Activated T-helper 1 cell treated with Interleukin-2 at 50 U/mL for 16 hours (primary cell): Measurements from ENCODE around the gene KCNQ5.
A peak's percentile ranks its signal among the peaks of the same experiment; 100 is the strongest.
"Not testable (repeated sequence)": the region's sequence is repeated elsewhere in the genome, so short reads cannot be mapped to it uniquely, and the experiment has no call there.

Experiments used
- DNase-seq: peaks from one replicate; pipeline ENCODE4 v3.0.0-alpha.2; 2020; ENCODE audit warnings: low read depth

KCNQ5 gene

DNA sequence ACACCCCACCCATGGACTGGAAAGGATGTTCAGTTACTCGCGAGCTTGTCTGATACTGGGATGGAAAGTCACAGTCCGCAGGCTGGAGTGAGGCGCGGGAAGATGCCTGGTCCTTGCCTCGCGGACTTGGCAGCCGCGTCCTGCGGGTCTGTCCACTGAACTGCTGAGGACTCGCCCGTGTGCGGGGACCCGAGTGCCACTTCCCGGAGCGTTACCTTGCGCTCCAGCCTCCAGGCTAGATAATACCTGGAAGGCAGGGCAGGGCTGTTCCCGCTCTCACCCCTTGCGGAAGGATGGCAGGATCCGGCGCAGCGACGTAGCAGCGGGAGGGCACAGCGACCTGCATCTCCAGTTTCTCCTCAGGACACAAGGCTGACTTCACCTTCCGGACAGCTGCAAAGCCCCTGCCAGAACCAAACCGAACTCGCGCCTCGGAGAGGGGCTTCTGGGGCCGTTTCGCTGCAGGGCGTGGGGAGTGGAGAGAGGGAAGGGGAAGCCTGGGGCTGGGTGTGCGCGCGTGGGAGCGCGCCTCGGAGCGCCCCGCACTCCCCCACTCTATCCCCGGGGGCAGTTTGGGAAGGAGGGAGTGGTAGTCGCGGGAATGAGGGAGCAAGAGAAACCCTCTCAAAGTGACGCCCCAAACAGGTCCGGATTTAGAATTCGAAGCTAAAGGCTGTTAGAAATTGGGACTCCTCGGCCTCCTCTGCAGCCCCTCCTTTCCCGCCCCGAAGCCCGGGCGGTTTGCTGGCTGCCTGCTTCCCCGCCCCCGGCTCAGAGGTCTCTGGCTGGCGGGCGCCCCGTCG, at the start of gene KCNQ5:
Gene KCNQ5, plus strand, starts transcription at position 774 of the 803 bp plus-strand sequence.
- no peak for DNase-seq

GRCh38 chr6:72579865-72580264, 42.0 kb upstream of the KCNQ5 start:
- DNase-seq: no peak

DNA sequence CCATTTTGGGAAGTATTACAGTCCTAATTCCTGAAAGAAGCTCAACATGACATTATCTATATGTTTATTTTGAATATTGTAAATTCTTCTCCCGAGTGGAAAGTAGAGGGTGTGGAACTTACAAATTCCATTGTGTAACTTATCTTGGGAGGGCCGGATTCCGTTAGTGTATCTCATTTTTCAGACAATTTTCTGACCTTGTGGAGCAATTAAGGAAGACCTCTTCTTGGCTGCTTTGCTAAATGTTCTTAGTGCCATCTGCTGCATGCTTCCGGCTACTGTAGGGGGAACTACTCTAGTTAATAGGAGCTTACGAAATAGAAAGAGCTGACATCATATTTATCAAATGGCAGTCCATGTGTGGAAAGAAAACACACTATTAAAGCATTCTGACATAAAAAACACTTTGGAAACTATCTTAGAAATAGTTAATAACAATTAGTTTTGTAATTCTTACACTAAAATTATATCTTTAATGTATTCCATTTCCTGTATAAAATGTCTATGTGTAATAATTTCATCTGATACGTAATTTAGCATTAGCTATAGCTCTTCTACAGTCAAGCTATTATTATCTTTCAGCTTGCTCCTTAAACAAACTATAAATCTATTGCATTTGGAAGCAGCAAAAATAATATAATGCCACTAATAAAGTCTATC, 41.5 kb upstream of the KCNQ5 start:
- no peak for DNase-seq

DNA sequence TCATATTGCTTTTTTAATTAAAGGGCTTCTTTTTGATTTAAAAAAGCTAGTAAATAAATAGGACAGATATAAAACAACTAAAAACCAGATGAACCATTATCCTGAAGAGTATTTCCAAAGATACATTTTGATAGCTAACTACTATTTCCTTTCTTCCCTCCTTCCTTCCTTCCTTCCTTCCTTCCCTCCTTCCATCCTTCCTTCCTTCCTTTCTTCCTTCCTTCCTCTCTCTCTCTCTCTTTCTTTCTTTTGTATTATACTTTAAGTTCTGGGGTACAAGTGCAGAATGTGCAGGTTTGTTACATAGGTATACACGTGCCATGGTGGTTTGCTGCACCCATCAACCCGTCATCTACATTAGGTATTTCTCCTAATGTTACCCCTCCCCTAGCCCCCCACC, 40.9 kb upstream of the KCNQ5 start:
- not testable (repeated sequence) for DNase-seq

DNA sequence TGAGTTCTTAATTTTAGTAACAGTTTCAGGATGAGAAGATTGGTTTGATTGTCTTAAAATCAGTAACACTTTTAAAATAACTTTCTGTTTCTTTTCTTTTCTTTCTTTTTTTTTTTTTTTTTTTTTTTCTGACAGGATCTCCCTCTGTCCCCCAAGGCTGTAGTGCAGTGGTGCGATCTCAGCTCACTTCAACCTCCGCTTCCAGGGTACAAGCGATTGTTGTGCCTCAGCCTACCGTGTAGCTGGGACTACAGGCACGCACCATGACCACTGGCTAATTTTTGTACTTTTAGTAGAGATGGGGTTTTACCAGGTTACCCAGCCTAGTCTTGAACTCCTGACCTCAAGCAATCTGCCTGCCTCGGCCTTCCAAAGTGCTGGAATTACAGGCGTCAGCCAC, 33.7 kb upstream of the KCNQ5 start:
- DNase-seq: no peak

GRCh38 chr6:72589096-72589495, 32.8 kb upstream of the KCNQ5 start:
- no peak for DNase-seq

GRCh38 chr6:72595812-72596211, 26.1 kb upstream of the KCNQ5 start:
- DNase-seq: no peak

DNA sequence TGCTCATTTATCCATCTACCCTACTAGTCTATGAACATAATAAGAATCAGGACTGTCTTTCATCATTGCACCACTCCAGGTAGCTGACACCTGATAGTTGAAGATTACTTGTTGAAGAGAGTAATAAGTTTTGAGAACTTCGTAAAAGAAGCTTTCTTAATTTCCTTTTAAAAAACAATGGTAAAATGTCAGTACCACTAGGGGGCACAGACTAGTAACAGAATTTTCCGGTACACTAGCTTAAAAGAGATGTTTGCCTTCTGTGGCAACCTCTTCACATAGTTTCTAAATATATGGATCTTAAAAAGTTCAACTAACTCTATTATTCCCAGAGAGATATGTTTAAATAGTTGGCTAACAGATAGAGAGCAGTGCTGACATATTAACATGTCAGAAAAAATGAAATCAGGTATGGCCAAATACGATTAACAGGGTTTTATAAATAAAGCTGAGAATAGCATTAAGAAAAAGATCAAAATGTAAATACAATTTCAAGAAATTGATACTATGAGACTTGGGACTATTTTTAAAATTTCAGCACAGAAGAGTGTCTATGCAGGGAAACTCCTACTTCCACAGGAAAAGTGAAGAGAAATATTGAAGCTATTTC, 5.4 kb upstream of the KCNQ5 start:
- DNase-seq: no peak

GRCh38 chr6:72617721-72618120, 4.1 kb upstream of the KCNQ5 start:
- DNase-seq: no peak

GRCh38 chr6:72619883-72620696, 1.8 kb upstream of the KCNQ5 start:
- DNase-seq: no peak

DNA sequence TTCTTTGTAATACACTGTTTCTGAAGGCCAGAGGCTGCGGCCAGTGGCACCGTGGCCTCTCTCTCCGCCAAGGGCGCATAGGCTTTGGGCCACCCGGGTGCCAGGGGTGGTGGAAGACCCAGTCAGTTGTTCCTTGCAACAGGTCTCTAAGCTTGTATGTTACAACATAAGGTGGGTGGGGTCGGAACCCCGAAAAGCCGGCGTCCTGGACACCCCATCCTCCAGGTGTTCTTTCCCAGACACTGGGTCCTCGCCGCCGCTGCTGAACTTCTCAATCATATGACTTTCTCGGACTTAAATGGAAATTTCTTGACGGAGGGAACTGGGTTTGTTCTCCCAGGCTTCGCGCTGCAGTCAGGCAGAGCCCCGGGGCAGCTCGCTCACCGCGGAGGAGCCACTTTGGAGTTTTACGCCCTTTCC, 983 bp upstream of the KCNQ5 start:
- no peak for DNase-seq

- peak; percentile 33 for DNase-seq
Measured at GRCh38 chr6:72622094-72622940, 453 bp downstream of the KCNQ5 start.

GRCh38 chr6:72623808-72624207, 1.9 kb downstream of the KCNQ5 start:
- no peak for DNase-seq

DNA sequence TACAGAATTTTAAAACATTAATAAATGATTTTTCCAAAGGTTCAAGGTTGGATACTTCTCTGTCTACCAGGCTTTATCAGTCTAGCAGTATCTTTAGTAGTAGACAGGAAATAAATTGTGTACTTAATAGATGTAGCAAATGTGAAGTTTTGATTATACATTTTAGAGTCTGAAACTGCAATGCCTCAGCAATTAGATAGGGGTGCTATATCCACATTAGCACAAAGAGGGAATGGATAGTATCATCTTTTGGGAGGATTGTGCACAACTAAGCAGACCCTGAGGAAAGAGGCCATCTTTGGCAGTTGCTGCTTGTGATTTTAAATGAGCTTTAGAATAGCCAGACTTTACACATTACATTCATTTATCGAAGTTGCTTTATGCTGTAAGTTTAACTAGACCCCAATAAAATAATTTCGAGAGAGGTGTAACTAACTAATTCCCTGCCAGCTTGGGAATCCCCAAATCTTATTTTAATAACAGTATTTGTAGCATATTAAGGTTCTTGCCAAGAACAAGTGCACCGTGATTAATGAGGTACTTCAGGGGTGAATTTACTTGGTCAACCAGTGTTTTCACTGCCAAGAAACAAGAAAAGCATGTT, 2.8 kb downstream of the KCNQ5 start:
- no peak for DNase-seq

DNA sequence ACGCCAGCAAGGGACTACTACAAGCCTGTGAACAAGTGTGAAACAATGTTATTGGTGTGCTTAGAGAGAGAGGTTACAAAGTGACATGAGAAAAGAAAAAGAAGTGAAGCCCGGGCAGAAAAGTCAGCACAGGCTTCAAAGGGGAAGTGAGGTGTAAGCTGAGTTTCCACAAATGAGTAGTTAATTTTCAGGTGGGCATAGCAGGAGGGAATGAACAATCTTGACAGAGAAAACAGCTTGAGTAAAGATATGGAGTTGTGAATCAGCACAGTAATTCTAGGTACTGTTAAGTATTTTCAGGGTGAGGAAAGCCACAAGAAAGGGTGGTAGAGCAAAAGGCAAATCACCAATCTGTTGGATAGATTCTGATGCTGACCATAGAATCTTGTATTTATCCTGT, 4.3 kb downstream of the KCNQ5 start:
- DNase-seq: no peak

DNA sequence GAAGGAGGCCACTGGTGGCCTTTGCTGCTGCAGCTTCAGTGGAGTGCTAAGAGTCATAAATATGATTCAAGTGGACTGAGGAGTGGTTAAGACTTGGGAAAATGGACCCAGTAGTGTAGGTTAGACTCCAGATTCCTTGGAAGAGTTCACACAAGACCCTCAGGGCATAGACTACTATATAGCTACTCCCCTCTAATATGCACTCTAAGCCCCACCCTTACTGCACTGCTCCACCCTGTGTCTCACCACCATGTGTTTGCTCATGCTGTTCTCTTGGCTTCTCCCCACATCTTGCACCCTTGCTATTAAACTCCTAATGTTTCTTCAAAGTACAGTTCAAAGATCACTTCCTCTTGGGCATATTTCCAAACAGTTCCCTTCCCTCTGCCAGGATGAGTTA, 5.7 kb downstream of the KCNQ5 start:
- DNase-seq: no peak

GRCh38 chr6:72631480-72631879, 9.6 kb downstream of the KCNQ5 start:
- no peak for DNase-seq

DNA sequence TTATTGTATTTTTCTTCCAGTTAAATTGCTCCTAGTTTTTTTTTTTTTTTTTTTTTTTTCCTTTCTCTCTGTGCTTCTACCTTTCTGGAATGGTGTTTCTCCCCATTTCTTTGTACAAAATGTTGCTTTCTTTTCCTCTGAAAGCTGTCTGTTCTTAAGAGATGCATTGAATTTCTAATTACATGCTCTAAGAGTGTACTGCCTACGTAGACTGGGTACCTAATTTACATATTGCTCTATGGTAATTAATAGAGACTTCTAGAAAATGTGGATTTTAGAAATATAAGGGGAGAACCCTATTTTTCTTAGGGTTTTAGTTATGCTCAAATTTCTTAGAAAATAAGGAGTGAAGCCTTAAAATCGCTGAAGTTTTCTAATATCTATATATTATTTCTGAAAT, 13.8 kb downstream of the KCNQ5 start:
- no peak for DNase-seq

DNA sequence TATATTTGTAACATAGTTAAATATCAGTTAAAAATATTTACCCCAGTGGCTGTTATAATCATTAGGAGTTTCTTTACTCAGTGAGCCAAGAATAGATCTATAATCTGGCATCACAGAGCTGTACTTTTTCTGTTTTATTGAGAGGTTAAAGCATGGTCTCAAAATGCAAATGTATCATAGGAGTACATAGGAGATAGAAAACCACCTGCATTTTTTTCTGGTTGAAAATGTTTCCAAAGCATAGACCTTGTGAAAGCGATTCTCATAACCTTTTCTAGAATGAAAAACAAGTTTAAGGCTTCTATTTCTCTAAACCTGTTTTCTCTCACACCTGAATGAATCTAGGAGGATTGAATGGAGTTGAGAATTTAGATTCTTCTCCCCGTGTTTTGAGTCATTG, 14.4 kb downstream of the KCNQ5 start:
- no peak for DNase-seq

GRCh38 chr6:72636786-72637185, 14.9 kb downstream of the KCNQ5 start:
- no peak for DNase-seq
